Spinal cord (tissue), 10 donors: Measurements from ENCODE around the gene PLD1. TPM values are rescaled to one million over a fixed set of nuclear protein-coding genes. Genes with fewer than 3 reads are reported as not detected.

Source experiments
- DNase-seq, 6 donors: peaks; one replicate each; pipeline versions ENCODE4 v3.0.0 to v3.0.0-alpha.2; 2013 to 2015; ENCODE audit warnings: low spot score in 6 of 6, low read depth in 4 of 6
- H3K27ac ChIP-seq: one replicate; pipeline ENCODE4 v1.5.1; 2013; ENCODE audit warnings: low read depth, low read length, control low read depth
- H3K27me3 ChIP-seq: one replicate; pipeline ENCODE4 v1.6.1; 2013; ENCODE audit warnings: low read length; ENCODE audit not compliant: control insufficient read depth, insufficient read depth
- H3K36me3 ChIP-seq: one replicate; pipeline ENCODE4 v1.6.1; 2013; ENCODE audit warnings: low read length; ENCODE audit not compliant: control insufficient read depth, insufficient read depth
- H3K4me1 ChIP-seq: one replicate; pipeline ENCODE4 v1.6.1; 2013; ENCODE audit warnings: low read length; ENCODE audit not compliant: control insufficient read depth, insufficient read depth
- H3K4me3 ChIP-seq: one replicate; pipeline ENCODE4 v1.5.1; 2013; ENCODE audit warnings: low read depth, low read length, control low read depth
- H3K9me3 ChIP-seq: one replicate; pipeline ENCODE4 v1.6.1; 2013; ENCODE audit warnings: low read length; ENCODE audit not compliant: control insufficient read depth, insufficient read depth
- WGBS: methylation state at CpG from one replicate; pipeline ENCODE4 v1.1.5; 2013; ENCODE audit warnings: missing lambda C conversion rate; ENCODE audit not compliant: insufficient coverage; 5-methylcytosine and 5-hydroxymethylcytosine counted together
- polyA plus RNA-seq, 2 donors: library from polyadenylated mRNA; unstranded; fragments of 120-200 nt; gene quantifications; one replicate each; pipeline ENCODE4 v1.2.1, GENCODE V29; 2013; ENCODE audit not compliant: insufficient read length in 2 of 2
- total RNA-seq, 2 donors: library from RNA; depleted of rRNA in 1 of 2; stranded (reverse); fragments of 120-200 nt in 1 of 2; fragments of >200 nt in 1 of 2; gene quantifications; one replicate each; pipeline versions ENCODE4 v1.2.3 to v1.2.4, GENCODE V29; 2013 to 2014
- donor health status: healthy.

The PLD1 gene
- total and polyA plus RNA-seq, 4 donors, result 31.1 to 92.5 (median 51.2) TPM

DNA sequence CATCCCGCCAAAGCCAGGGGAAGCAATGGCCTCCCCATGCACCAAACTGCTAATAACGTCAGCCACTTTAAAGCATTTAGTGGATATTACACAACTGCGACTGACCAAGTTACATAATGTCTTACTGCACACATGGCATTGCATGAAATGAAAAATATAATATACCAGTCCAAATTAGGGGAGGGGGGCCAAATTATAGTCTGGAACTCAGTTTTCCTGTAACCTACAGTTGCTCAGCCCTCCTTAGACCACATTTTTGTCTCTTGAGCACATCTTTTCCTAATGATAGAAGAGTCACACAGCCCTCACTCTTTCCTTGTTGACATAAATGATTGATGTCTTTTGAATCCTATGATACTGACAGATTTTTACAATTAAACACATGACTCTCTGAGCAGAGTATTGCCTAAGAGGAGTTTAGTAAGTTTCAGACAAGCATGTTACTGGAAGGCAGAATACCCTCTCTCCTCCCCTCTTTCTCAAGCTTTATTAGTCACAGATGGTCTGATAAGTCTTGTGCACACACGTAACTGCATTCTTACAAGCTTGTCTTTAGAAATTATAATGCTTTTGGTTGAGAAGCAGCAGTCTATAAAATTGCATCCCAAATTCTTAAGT is 1.1 kb upstream of the PLD1 start:
- DNase-seq, result peak in 2 of 6 donors; percentile 32
- no CpG with 5 or more reads among the region's 4 CpGs for WGBS
- peaks cover 4% of the 10 kb centered on the region for H3K27me3 ChIP-seq
- H3K9me3 ChIP-seq, result peaks cover 4% of the 10 kb centered on the region
- H3K4me3 ChIP-seq, result no peak overlapping the region
- no peaks in the 10 kb centered on the region for H3K36me3 ChIP-seq
- H3K4me1 ChIP-seq, result peaks cover 8% of the 10 kb centered on the region
- H3K27ac ChIP-seq, result no peak overlapping the region

DNA sequence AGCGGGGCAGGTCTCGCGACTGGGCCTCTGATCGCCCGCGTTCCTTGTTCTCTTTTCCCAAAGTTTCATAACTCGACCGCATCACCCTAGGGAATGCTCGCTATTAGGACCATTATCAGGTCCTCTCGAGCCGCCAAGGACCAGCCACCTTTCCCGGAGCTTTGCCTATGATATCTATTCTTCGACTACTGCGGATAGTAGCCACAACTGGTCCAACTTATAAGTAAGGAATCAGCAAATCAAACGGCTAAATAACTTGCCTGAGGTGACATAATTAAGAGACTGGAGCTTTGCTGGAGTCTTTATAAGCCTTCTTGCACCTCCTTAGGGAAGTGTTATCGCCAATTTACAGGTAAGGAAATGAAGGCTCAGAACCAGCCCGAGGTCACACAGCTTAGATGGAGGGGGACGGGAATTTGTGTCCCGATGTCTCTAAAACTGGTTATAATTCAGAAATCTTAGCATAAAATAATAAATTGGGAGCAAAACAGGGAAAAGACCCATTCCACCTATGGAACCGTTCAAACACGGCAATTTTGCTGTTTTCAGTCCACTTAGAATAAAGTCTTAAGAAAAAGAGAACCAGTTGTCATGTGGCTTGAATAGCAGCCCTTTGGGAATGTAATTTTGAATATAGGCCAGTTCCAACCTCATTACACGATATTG is 479 bp upstream of the PLD1 start:
- Histone ChIP-seq H3K27ac (peak overlapping the region; percentile 75), H3K4me3 (peak overlapping the region; percentile 67), H3K9me3 (peaks cover 4% of the 10 kb centered on the region), H3K36me3 (no peaks in the 10 kb centered on the region), H3K4me1 (peaks cover 8% of the 10 kb centered on the region), H3K27me3 (peaks cover 4% of the 10 kb centered on the region)
- 3% methylated on average over 11 of the region's 22 CpGs for WGBS
- DNase-seq, result peak in 1 of 6 donors; percentile 82

DNA sequence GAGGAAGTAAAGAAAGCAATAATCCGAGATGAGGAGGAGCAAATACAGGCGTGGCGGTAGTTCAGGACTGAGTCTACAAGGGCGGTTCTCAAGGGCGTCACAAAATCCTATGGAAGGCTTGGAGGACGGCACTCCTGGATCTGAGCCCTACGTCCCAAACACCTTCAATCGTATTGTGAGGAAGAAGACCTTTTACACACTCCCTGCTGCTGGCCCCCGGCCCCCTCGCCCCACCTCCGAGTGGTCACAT is 747 bp downstream of the PLD1 start:
- Histone ChIP-seq H3K36me3 (no peaks in the 10 kb centered on the region), H3K4me3 (peak overlapping the region; percentile 67), H3K27ac (peak overlapping the region; percentile 75), H3K9me3 (no peaks in the 10 kb centered on the region), H3K4me1 (peaks cover 8% of the 10 kb centered on the region), H3K27me3 (peaks cover 4% of the 10 kb centered on the region)
- 2% methylated on average over 10 of the region's 11 CpGs for WGBS
- DNase-seq, result no peak

DNA sequence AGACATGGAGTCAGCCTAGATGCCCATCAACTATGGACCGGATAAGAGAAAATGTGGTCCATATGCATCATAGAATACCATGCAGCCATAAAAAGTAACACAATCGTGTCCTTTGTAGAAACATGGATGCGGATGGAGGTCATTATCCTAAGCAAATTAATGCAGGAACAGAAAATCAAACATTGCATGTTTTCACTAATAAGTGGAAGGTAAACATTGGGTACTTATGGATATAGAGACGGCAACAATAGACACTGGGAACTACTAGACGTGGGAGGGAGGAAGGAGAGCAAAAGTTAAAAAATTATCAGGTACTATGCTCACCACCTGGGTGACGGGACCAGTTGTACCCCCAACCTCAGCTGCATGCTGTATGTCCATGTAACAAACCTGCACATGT is 2.5 kb downstream of the PLD1 start:
- DNase-seq, result no peak
- Histone ChIP-seq H3K9me3 (peaks cover 1% of the 10 kb centered on the region), H3K27ac (no peak overlapping the region), H3K4me1 (peaks cover 8% of the 10 kb centered on the region), H3K36me3 (no peaks in the 10 kb centered on the region), H3K4me3 (no peak overlapping the region), H3K27me3 (peaks cover 4% of the 10 kb centered on the region)
- no CpG with 5 or more reads among the region's 6 CpGs for WGBS

GRCh38 chr3:171807129-171807675 is 3.1 kb downstream of the PLD1 start:
- 97% methylated on average over 3 of the region's 7 CpGs for WGBS
- Histone ChIP-seq H3K4me1 (peaks cover 8% of the 10 kb centered on the region), H3K27me3 (peaks cover 4% of the 10 kb centered on the region), H3K27ac (peak overlapping the region; percentile 72), H3K36me3 (no peaks in the 10 kb centered on the region), H3K4me3 (no peak overlapping the region), H3K9me3 (peaks cover 1% of the 10 kb centered on the region)
- DNase-seq, result no peak

- Histone ChIP-seq H3K9me3 (peaks cover 1% of the 10 kb centered on the region), H3K4me3 (no peak overlapping the region), H3K27ac (peak overlapping the region; percentile 72), H3K36me3 (no peaks in the 10 kb centered on the region), H3K27me3 (peaks cover 4% of the 10 kb centered on the region), H3K4me1 (peaks cover 8% of the 10 kb centered on the region)
- no peak for DNase-seq
- WGBS, result 50% methylated on average over 1 of the region's 5 CpGs
Measured at GRCh38 chr3:171806200-171807128, 3.8 kb downstream of the PLD1 start.

- no peak for DNase-seq
- H3K4me1 ChIP-seq, result peaks cover 8% of the 10 kb centered on the region
- H3K36me3 ChIP-seq, result no peaks in the 10 kb centered on the region
- H3K27me3 ChIP-seq, result peaks cover 4% of the 10 kb centered on the region
- peak overlapping the region; percentile 72 for H3K27ac ChIP-seq
- 100% methylated on average over 1 of the region's 3 CpGs for WGBS
- H3K9me3 ChIP-seq, result peaks cover 1% of the 10 kb centered on the region
- H3K4me3 ChIP-seq, result no peak overlapping the region
Measured at GRCh38 chr3:171805687-171806086, 4.6 kb downstream of the PLD1 start.

- DNase-seq, result peak in 1 of 6 donors; percentile 53
- Histone ChIP-seq H3K4me1 (peaks cover 5% of the 10 kb centered on the region), H3K9me3 (peaks cover 1% of the 10 kb centered on the region), H3K4me3 (no peak overlapping the region), H3K36me3 (no peaks in the 10 kb centered on the region), H3K27ac (peak overlapping the region; percentile 72), H3K27me3 (peaks cover 4% of the 10 kb centered on the region)
- WGBS, result no CpG with 5 or more reads among the region's 6 CpGs
Measured at GRCh38 chr3:171804618-171805389, 5.5 kb downstream of the PLD1 start.

- H3K27me3 ChIP-seq, result no peaks in the 10 kb centered on the region
- H3K4me1 ChIP-seq, result no peaks in the 10 kb centered on the region
- H3K36me3 ChIP-seq, result no peaks in the 10 kb centered on the region
- WGBS, result 96% methylated on average over 2 of the region's 4 CpGs
- H3K9me3 ChIP-seq, result peaks cover 1% of the 10 kb centered on the region
- no peak overlapping the region for H3K4me3 ChIP-seq
- H3K27ac ChIP-seq, result no peak overlapping the region
- DNase-seq, result no peak
Measured at GRCh38 chr3:171803044-171803443, 7.2 kb downstream of the PLD1 start.
